ENCODE results near the gene SYNE3.
A peak's percentile ranks its signal among the peaks of the same experiment; 100 is the strongest.

SYNE3 gene

GRCh38 chr14:95480109-95480886, 36.2 kb downstream of the SYNE3 start:
- Histone ChIP-seq H3K4me1 (ENCODE audit: insufficient read depth, low read length, severe bottlenecking) (peaks cover 30% of the 10 kb centered on the region), H3K79me2 (ENCODE audit: insufficient read depth, low read length) (no peaks in the 10 kb centered on the region), H3K9me2 (ENCODE audit: low read depth, low read length) (no peaks in the 10 kb centered on the region), H3K27me3 (ENCODE audit: insufficient read depth, low read length) (no peaks in the 10 kb centered on the region), H2AFZ (ENCODE audit: low read length) (no peak overlapping the region), H3F3A (ENCODE audit: insufficient read depth, low read length) (no peaks in the 10 kb centered on the region), H3K36me3 (ENCODE audit: insufficient read depth, low read length) (no peaks in the 10 kb centered on the region), H3K4me2 (ENCODE audit: low read length) (peak overlapping the region; percentile 16; the same call in 1 of the 2 replicates), H3K9me3 (ENCODE audit: low read length) (no peaks in the 10 kb centered on the region), H3K9ac (ENCODE audit: low read length) (no peak overlapping the region; the same call in 1 of the 2 replicates), H3K27ac (ENCODE audit: low read depth, low read length, poor library complexity, severe bottlenecking) (no peak overlapping the region), H3K4me3 (ENCODE audit: low read depth, low read length, poor library complexity, severe bottlenecking) (no peak overlapping the region), H4K20me1 (ENCODE audit: insufficient read depth, low read length) (no peaks in the 10 kb centered on the region)
- TF ChIP-seq CTCF (IDR thresholded peaks at IDR 0.05; ENCODE audit: low read length) (no peak), EZH2 (IDR thresholded peaks at IDR 0.05; ENCODE audit: borderline replicate concordance, low read length) (no peak)

- H3K4me2 ChIP-seq (ENCODE audit: low read length): no peak overlapping the region
- no peaks in the 10 kb centered on the region for H3K36me3 ChIP-seq (ENCODE audit: insufficient read depth, low read length)
- H4K20me1 ChIP-seq (ENCODE audit: insufficient read depth, low read length): no peaks in the 10 kb centered on the region
- no peaks in the 10 kb centered on the region for H3F3A ChIP-seq (ENCODE audit: insufficient read depth, low read length)
- no peak overlapping the region for H3K27ac ChIP-seq (ENCODE audit: low read depth, low read length, poor library complexity, severe bottlenecking)
- H3K27me3 ChIP-seq (ENCODE audit: insufficient read depth, low read length): no peaks in the 10 kb centered on the region
- no peak overlapping the region for H2AFZ ChIP-seq (ENCODE audit: low read length)
- no peaks in the 10 kb centered on the region for H3K79me2 ChIP-seq (ENCODE audit: insufficient read depth, low read length)
- H3K9me2 ChIP-seq (ENCODE audit: low read depth, low read length): no peaks in the 10 kb centered on the region
- no peak overlapping the region for H3K4me3 ChIP-seq (ENCODE audit: low read depth, low read length, poor library complexity, severe bottlenecking)
- TF ChIP-seq EZH2 (IDR thresholded peaks at IDR 0.05; ENCODE audit: borderline replicate concordance, low read length) (no peak), CTCF (IDR thresholded peaks at IDR 0.05; ENCODE audit: low read length) (no peak)
- H3K4me1 ChIP-seq (ENCODE audit: insufficient read depth, low read length, severe bottlenecking): peaks cover 23% of the 10 kb centered on the region
- H3K9me3 ChIP-seq (ENCODE audit: low read length): no peaks in the 10 kb centered on the region
- H3K9ac ChIP-seq (ENCODE audit: low read length): no peak overlapping the region
Measured at GRCh38 chr14:95479494-95479893, 37.0 kb downstream of the SYNE3 start.

- Histone ChIP-seq H3K27ac (ENCODE audit: low read depth, low read length, poor library complexity, severe bottlenecking) (no peak overlapping the region), H3F3A (ENCODE audit: insufficient read depth, low read length) (no peaks in the 10 kb centered on the region), H2AFZ (ENCODE audit: low read length) (no peak overlapping the region), H3K9me3 (ENCODE audit: low read length) (no peaks in the 10 kb centered on the region), H4K20me1 (ENCODE audit: insufficient read depth, low read length) (no peaks in the 10 kb centered on the region), H3K9ac (ENCODE audit: low read length) (no peak overlapping the region), H3K36me3 (ENCODE audit: insufficient read depth, low read length) (no peaks in the 10 kb centered on the region), H3K4me1 (ENCODE audit: insufficient read depth, low read length, severe bottlenecking) (peaks cover 29% of the 10 kb centered on the region), H3K79me2 (ENCODE audit: insufficient read depth, low read length) (no peaks in the 10 kb centered on the region), H3K9me2 (ENCODE audit: low read depth, low read length) (no peaks in the 10 kb centered on the region), H3K4me3 (ENCODE audit: low read depth, low read length, poor library complexity, severe bottlenecking) (no peak overlapping the region), H3K4me2 (ENCODE audit: low read length) (no peak overlapping the region), H3K27me3 (ENCODE audit: insufficient read depth, low read length) (no peaks in the 10 kb centered on the region)
- TF ChIP-seq CTCF (IDR thresholded peaks at IDR 0.05; ENCODE audit: low read length) (no peak), EZH2 (IDR thresholded peaks at IDR 0.05; ENCODE audit: borderline replicate concordance, low read length) (no peak)
Measured at GRCh38 chr14:95478818-95479217, 37.6 kb downstream of the SYNE3 start.

Data from OCI-LY1 (cell line).